Thoracic aorta (tissue), 2 donors: ENCODE data around the gene ATP2B2. TPM values are rescaled to one million over a fixed set of nuclear protein-coding genes. Genes with fewer than 3 reads are reported as not detected.
"Not testable (repeated sequence)": the region's sequence is repeated elsewhere in the genome, so short reads cannot be mapped to it uniquely, and the experiment has no call there.

Experiments used
- ATAC-seq: fragments of 150-250 bp; one replicate; pipeline ENCODE4 v1.8.0; 2017; ENCODE audit warnings: low read depth; ENCODE audit not compliant: insufficient number of reproducible peaks, low FRiP score
- DNase-seq: peaks from one replicate; pipeline ENCODE4 v3.0.0-alpha.2; 2020; ENCODE audit warnings: low spot score
- H3K27ac ChIP-seq, 2 donors: fragments of 200-600 bp; sonication (generic); 1 replicate in 1 of 2; 2 replicates in 1 of 2; pipeline ENCODE4 v1.5.1; 2016; ENCODE audit warnings: mild to moderate bottlenecking in 2 of 2, moderate library complexity in 2 of 2
- H3K27me3 ChIP-seq: fragments of 200-600 bp; sonication (generic); replicated peaks from 2 replicates; pipeline ENCODE4 v1.6.0; 2016; ENCODE audit warnings: mild to moderate bottlenecking; ENCODE audit not compliant: insufficient read depth
- H3K36me3 ChIP-seq: fragments of 200-600 bp; sonication (generic); one replicate; pipeline ENCODE4 v1.5.1; 2016
- H3K4me1 ChIP-seq, 2 donors: fragments of 200-600 bp; sonication (generic); 1 replicate in 1 of 2; 2 replicates in 1 of 2; pipeline versions ENCODE4 v1.5.1 to v1.6.0; 2016; ENCODE audit warnings: low read depth in 2 of 2, mild to moderate bottlenecking in 1 of 2; ENCODE audit not compliant: control insufficient read depth in 1 of 2
- H3K4me3 ChIP-seq: fragments of 200-600 bp; sonication (generic); 2 replicates; pipeline ENCODE4 v1.5.1; 2016; ENCODE audit warnings: mild to moderate bottlenecking
- H3K9me3 ChIP-seq: fragments of 200-600 bp; sonication (generic); 2 replicates; pipeline ENCODE4 v1.5.1; 2016
- CTCF ChIP-seq: fragments of 200-600 bp; sonication (generic); IDR thresholded peaks from one replicate; pipeline ENCODE4 v1.5.1; 2019; ENCODE audit warnings: antibody characterized with exemption
- total RNA-seq, 2 donors: library from RNA; depleted of rRNA; stranded (reverse); fragments of >200 nt; gene quantifications; one replicate each; pipeline versions ENCODE4 v1.1.0 to v1.2.3, GENCODE V29; 2016

The ATP2B2 gene
- total RNA-seq, 2 donors from 2014 or later: not detected

- TF ChIP-seq CTCF: no peak
Measured at GRCh38 chr3:10547841-10548783, 42.7 kb upstream of the ATP2B2 start.

GRCh38 chr3:10547413-10547812 is 42.0 kb upstream of the ATP2B2 start:
- Histone ChIP-seq H3K4me3 (no peak overlapping the region), H3K36me3 (no peaks in the 10 kb centered on the region), H3K27ac (no peak overlapping the region), H3K27me3 (no peaks in the 10 kb centered on the region), H3K4me1 (no peaks in the 10 kb centered on the region), H3K9me3 (peaks cover 6% of the 10 kb centered on the region)
- ATAC-seq: no peak
- TF ChIP-seq CTCF: no peak
- DNase-seq: no peak

More at GRCh38 chr3:10547841-10548783, 42.7 kb upstream of the ATP2B2 start:
- ATAC-seq (no peak), DNase-seq (no peak)
- no peak overlapping the region for H3K4me3 ChIP-seq
- no peak overlapping the region for H3K27ac ChIP-seq
- no peaks in the 10 kb centered on the region for H3K4me1 ChIP-seq
- no peaks in the 10 kb centered on the region for H3K27me3 ChIP-seq
- H3K36me3 ChIP-seq: no peaks in the 10 kb centered on the region
- no peaks in the 10 kb centered on the region for H3K9me3 ChIP-seq

DNA sequence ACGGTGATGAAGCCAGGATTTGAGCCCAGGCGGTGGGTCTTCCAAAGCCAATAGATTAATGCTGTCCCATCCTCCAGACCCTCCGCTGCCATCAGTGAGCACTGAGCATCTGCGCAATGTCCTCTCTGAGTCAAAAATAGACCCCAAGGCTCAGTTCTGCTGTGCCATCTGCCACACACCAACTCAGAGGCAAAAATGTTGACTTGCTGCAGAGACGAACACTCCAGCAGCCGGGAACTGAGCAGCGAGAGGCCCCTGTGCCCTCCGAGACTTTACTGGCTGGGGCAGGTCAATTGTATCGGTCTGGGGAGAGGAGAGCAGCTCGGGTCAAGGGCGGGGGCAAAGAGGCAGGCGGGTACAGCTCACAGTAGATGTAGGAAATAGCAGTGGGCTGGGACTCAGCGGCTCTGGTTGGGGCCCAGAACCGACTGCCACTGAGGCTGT is 41.5 kb upstream of the ATP2B2 start:
- no peak for DNase-seq
- Histone ChIP-seq H3K4me1 (no peaks in the 10 kb centered on the region), H3K27ac (no peak overlapping the region), H3K4me3 (no peak overlapping the region), H3K27me3 (no peaks in the 10 kb centered on the region), H3K9me3 (peaks cover 6% of the 10 kb centered on the region), H3K36me3 (no peaks in the 10 kb centered on the region)
- no peak for ATAC-seq
- no peak for TF ChIP-seq CTCF

- Histone ChIP-seq H3K4me3 (no peak overlapping the region), H3K27me3 (no peaks in the 10 kb centered on the region), H3K9me3 (peaks cover 6% of the 10 kb centered on the region), H3K4me1 (no peaks in the 10 kb centered on the region), H3K36me3 (no peaks in the 10 kb centered on the region), H3K27ac (no peak overlapping the region)
- ATAC-seq (no peak), DNase-seq (no peak)
- no peak for TF ChIP-seq CTCF
Measured at GRCh38 chr3:10546181-10546624, 40.8 kb upstream of the ATP2B2 start.

DNA sequence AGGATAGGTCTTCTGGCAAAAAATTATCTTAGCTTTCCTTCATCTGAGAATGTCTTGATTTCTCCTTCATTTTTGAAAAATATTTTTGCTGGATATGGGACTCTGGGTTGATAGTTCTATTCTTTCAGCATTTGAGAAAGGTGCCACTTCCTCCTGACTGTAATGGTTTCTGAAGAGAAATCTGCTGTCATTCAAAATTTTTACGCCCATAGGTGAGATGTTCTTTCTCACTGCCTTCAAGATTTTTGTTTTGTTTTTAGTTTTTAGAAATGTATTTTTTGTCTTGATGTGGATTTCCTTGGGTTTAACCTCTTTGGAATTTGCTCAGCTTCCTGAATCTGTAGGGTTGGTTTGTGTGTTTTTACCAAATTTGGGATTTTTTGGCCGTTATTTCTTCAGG is 37.1 kb upstream of the ATP2B2 start:
- no peaks in the 10 kb centered on the region for H3K27me3 ChIP-seq
- H3K36me3 ChIP-seq: no peaks in the 10 kb centered on the region
- peaks cover 6% of the 10 kb centered on the region for H3K9me3 ChIP-seq
- no peak for TF ChIP-seq CTCF
- H3K4me3 ChIP-seq: no peak overlapping the region
- H3K4me1 ChIP-seq: no peaks in the 10 kb centered on the region
- DNase-seq (no peak), ATAC-seq (no peak)
- no peak overlapping the region for H3K27ac ChIP-seq

GRCh38 chr3:10540347-10540746 is 35.0 kb upstream of the ATP2B2 start:
- H3K27me3 ChIP-seq, H3K4me3 ChIP-seq, H3K27ac ChIP-seq, H3K4me1 ChIP-seq, DNase-seq, H3K36me3 ChIP-seq, ATAC-seq, H3K9me3 ChIP-seq: not testable (repeated sequence)
